Astrocyte of the hippocampus (primary cell): ENCODE data around the gene NECTIN1.

Source experiments
- DNase-seq: peaks from one replicate; pipeline ENCODE4 v3.0.0; 2011; ENCODE audit warnings: low read depth, low spot score

NECTIN1 gene

GRCh38 chr11:119734788-119735187, 5.8 kb upstream of the NECTIN1 start:
- DNase-seq, result no peak

- no peak for DNase-seq
These were observed 1.9 kb upstream of the NECTIN1 start for GRCh38 chr11:119730789-119731386.

GRCh38 chr11:119729951-119730613, 1.1 kb upstream of the NECTIN1 start:
- peak; percentile 28 for DNase-seq

- no peak for DNase-seq
These were observed 554 bp upstream of the NECTIN1 start for GRCh38 chr11:119729581-119729927.

GRCh38 chr11:119728211-119728626, 781 bp downstream of the NECTIN1 start:
- peak; percentile 40 for DNase-seq

GRCh38 chr11:119727523-119728151, 1.4 kb downstream of the NECTIN1 start:
- peak; percentile 49 for DNase-seq

- DNase-seq, result peak; percentile 10
These were observed 2.1 kb downstream of the NECTIN1 start for GRCh38 chr11:119726585-119727522.

- DNase-seq, result no peak
These were observed 2.8 kb downstream of the NECTIN1 start for GRCh38 chr11:119726150-119726553.

GRCh38 chr11:119724956-119725355, 4.0 kb downstream of the NECTIN1 start:
- no peak for DNase-seq

GRCh38 chr11:119723952-119724325, 5.1 kb downstream of the NECTIN1 start:
- DNase-seq, result no peak

- no peak for DNase-seq
These were observed 5.6 kb downstream of the NECTIN1 start for GRCh38 chr11:119723243-119723951.

- no peak for DNase-seq
These were observed 6.7 kb downstream of the NECTIN1 start for GRCh38 chr11:119722281-119722794.

GRCh38 chr11:119721129-119722120, 7.6 kb downstream of the NECTIN1 start:
- peak; percentile 53 for DNase-seq

- DNase-seq, result no peak
These were observed 8.6 kb downstream of the NECTIN1 start for GRCh38 chr11:119720311-119720913.

- peak; percentile 79 for DNase-seq
These were observed 11.0 kb downstream of the NECTIN1 start for GRCh38 chr11:119717839-119718534.

- DNase-seq, result no peak
These were observed 12.2 kb downstream of the NECTIN1 start for GRCh38 chr11:119716582-119717498.

- DNase-seq, result no peak
These were observed 14.4 kb downstream of the NECTIN1 start for GRCh38 chr11:119714590-119714989.

GRCh38 chr11:119714189-119714588, 14.8 kb downstream of the NECTIN1 start:
- no peak for DNase-seq
